GM18951 (cell line): Measurements from ENCODE around the gene NPC1L1.
"Not testable (repeated sequence)": the region's sequence is repeated elsewhere in the genome, so short reads cannot be mapped to it uniquely, and the experiment has no call there.

ENCODE experiments used
- POLR2A ChIP-seq: IDR thresholded peaks from 4 replicates; pipeline ENCODE4 v1.6.1; 2011; ENCODE audit warnings: mild to moderate bottlenecking; ENCODE audit not compliant: insufficient read length, insufficient read depth; ENCODE audit errors: extremely low read depth
- in situ Hi-C: fragments of 300-500 bp; cut with MboI; formaldehyde crosslinking; loops from one replicate; pipeline ENCODE4 v1.12.0; 2022; ENCODE audit warnings: low sequenced_read_pairs, mixed read lengths, inconsistent platforms; ENCODE audit not compliant: unreplicated experiment

NPC1L1 gene

DNA sequence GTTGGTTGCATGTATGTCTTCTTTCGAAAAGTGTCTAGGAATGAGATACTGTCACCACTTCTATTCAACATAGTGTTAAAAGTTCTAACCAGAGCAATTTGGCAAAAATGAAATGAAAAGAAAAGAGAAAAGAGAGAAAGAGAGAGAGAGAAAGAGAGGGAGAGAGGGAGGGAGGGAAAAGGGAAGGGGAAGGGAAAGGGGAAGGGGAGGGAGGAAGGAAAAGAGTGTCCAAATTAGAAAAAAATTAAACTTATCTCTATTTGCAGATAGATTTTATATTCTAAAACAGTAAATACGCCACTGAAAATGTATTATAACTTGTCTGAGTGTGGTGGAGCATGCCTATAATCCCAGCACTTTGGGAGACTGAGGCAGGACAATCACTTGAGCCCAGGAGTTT is 16.4 kb upstream of the NPC1L1 start:
- TF ChIP-seq POLR2A: no peak
- in situ Hi-C loops: no loop called here

DNA sequence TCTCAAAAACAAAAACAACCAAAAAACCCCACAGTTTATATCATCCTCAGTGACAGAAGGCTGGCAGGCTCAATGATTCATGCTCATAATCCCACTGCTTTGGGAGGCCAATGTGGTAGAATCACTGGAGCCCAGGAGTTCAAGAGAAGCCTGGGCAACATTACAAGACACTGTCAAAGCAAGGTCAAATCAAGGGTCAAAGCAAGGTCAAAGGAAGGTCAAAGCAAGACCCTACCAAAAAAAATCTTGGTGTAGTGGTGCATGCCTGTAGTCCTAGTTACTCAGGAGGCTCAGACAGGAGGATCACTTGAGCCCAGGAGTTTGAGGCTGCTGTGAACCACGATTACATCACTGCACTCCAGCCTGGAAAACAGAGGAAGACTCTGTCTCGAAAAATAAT is 14.2 kb upstream of the NPC1L1 start:
- in situ Hi-C loops: no loop called here

DNA sequence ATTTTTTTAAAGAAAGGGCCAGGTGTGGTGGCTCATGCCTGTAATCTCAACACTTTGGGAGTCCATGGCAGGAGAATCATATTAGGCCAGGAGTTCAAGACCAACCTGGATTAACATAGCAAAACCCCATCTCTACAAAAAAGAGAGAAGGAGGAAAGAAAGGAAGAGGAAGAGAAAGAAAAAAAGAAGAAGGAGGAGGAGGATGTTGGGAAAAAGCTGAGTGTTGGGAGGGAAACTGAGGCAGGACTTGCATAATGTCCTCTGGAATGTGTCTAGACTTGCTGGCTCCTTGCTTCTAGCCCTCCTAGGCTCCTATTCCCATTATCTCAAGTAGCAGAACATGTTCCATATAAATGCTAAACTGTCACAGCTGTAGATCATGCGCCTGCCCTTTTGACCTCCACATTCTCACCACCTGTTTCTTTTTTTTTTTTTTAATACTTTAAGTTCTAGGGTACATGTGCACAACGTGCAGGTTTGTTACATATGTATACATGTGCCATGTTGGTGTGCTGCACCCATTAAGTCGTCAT is 11.4 kb upstream of the NPC1L1 start:
- in situ Hi-C loops: not testable (repeated sequence)

More for the DNA sequence above, 14.2 kb upstream of the NPC1L1 start:
- no peak for TF ChIP-seq POLR2A

DNA sequence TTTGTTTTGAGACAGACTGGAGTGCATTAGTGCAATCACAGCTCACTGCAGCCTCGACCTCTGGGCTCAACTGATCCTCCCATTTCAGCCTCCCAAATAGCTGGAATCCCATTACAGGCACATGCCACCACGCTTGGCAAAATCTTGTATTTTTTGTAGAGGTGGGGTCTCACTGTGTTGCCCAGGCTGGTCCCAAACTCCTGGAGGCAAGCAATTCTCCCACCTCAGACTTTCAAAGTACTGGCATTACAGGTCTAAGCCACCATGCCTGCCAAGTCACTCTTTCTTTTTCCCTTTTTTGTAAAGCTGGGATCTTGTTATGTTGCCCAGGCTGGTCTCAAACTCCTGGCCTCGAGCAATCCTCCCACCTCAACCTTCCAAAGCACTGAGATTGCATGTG is 8.3 kb upstream of the NPC1L1 start:
- in situ Hi-C loops: no loop called here
- no peak for TF ChIP-seq POLR2A

DNA sequence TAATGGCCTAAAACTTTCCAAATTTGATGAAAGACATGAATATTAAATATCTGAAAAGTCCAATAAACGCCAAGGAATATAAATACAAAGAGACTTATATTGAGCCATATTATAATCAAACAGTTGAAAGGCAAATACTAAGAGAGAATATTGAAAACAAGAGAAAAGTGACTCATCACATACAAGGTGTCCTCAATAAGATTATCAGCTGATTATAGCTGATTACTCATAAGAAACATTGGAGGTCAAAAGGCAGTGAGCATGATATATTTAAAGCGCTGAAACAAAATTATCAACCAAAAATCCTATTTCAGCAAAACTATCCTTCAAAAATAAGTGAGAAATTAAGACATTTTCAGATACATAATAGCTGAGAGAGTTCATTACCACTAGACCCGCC is 7.8 kb upstream of the NPC1L1 start:
- in situ Hi-C loops: no loop called here
- TF ChIP-seq POLR2A: no peak

DNA sequence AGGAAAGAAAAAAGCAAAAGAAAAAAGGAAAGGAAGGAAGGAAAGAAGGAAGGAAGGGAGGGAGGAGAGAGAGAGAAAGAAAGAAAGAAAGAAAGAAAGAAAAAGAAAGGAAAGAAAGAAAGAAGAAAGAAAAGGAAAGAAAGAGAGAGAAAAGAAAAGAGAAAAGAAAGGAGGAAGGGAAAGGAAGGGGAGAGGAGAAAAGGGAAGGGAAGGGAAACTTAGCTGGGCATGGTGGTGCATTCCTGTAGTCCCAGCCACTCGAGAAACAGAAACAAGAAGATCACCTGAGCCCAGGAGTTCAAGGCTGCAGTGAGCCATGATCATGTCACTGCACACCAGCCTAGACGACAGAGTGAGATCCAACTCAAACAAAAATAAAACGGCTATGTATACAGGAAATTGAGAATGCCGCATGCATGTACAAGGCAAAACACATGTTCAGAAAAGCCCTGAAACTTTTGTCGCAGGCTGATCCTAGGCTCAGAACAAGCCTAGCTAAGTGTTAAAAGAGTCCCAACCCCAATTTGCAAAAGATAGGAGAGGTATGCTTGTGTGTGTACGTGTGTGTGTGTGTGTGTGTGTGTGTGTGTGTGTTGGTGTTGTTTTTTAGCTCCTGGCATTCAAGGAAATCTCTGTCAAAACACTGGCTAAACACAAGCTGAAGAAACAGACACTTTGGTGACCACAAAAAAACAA is 6.6 kb upstream of the NPC1L1 start:
- in situ Hi-C loops: no loop called here
- no peak for TF ChIP-seq POLR2A

DNA sequence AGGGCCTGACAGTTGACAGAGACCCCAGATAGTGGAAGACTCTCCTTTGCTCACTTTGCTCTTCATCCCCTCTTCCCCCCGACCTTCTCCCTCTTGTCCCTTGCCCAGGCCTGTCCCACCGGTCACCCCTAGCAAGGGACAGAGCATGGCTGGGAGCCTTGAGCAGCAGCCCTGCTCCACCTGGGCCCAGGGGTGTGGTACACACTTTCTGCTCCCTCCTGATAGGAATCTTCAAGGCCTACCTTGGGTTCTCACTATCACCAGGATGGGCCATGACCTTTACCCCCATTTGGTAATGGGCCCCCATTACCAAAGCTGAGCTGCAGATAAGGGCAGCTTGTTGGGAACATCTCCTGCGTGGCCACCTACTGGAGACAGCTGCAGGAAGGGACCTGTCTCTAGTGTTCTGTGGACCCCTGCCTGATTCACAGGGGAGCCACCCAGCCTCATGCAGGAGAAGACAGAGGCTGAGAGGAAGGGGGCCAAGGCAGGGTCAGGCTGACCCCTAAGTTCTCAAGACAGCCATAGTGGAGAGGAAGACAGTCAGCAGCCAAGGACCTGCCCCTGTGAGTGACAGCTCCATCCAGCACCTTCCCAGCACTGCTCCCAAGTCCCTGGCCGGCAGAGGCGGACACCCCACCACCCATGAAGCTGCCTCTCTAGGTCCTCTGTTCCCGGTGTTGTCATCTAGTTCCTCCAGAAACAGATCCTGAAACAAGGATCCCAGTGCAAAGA is 913 bp upstream of the NPC1L1 start:
- in situ Hi-C loops: no loop called here

DNA sequence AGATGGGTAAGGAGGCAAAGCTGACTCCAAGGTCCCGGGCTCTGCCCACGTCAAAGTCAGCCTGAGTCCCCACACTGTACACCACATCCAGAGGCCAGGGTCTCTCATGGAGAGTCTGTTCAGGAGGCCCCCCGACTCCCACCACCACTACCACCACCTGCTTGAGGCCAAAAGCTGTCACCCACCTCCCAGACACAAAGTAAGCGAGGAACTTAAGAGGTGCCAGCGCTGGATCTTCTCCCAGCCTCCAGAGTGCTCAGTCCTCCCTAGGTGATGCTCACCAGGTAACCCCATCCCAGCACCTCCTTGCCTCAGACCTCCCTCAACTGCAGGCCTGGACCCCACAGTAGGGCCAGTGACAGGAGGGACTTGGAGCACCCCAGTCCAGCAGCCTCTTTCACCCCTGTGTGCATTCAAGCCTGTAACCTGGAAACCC is 520 bp downstream of the NPC1L1 start:
- TF ChIP-seq POLR2A: no peak
- in situ Hi-C loops: no loop called here

More for the DNA sequence above, 913 bp upstream of the NPC1L1 start:
- TF ChIP-seq POLR2A: no peak

DNA sequence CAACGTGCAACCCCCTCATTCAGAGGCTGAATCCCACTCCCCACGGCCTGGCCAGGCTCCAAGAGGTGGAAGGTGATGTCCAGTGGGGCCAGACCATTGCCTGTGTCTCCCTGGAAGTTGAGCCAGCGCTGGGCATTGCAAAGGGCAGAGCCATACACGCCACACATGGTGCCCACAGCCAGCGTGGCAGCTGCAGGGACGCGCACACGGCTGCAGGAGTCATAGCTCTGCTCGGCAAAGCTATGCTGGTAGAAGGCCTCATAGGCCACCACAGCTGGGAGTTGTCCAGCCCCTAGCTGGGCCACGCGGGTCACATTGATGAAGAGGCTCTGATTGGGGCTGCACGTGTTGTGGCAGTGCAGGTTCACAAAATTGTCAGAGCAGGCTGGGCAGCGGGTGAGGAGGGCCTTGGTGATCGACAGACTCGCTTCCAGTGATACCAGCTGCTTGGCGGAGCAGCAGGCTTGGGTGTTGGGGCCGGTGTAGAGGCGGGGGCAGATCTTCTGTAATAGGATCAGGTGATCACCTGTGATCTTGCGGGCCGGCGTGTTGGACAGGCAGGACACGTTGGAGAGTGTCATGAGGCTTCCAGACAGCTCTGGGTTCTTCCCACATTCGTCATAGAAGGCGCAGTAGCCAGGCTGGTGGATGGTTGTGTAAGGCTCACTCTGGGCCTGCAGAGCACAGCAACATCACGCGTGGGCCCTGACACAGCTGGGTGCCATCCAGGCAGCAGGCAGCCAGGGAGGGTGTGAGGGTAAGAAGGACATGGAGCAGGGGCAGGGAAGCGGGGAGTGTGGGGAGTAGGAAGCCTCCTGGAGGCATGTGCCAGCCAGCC is 1.2 kb downstream of the NPC1L1 start:
- no peak for TF ChIP-seq POLR2A
- in situ Hi-C loops: no loop called here

DNA sequence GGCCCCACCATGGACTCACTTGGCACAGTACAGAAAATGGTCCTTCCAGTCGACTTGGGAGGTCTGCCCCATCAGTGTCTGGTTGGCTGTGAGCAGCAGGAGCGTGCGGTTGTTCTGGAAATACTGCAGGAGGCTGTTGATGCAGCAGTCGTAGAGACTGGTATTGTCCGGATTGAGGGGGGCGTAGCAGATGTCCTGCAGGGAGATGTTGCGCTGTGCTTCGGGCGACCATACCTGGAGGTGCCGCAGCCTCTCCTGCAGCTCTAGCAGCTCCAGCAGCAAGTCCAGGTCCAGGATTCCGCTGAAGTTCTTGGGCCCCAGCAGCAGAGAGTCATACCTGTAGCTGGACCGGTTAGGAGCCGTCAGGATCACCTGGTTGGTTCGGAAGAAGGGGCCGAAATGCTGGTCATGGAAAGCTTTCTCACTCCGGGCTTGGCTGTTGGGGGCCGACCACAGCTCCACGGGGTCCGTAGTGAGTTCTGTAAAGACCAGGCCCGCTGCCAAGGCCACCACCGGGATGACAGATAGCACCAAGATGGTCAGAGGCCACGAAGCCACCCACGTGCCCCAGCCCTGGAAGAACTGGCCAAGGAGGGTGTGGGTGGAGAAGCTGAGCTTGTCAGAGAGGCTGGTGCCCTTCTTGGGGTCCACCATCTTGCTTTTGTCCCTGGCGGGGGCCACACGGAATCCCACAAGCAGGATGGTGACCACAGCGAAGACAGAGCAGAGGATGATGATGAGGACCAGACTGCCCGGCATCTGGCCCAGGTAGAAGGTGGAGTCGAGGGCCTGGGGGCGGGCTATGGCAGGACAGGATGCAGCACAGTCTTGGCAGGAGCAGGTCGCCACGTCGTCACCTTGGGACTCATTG is 2.1 kb downstream of the NPC1L1 start:
- no peak for TF ChIP-seq POLR2A
- in situ Hi-C loops: no loop called here

DNA sequence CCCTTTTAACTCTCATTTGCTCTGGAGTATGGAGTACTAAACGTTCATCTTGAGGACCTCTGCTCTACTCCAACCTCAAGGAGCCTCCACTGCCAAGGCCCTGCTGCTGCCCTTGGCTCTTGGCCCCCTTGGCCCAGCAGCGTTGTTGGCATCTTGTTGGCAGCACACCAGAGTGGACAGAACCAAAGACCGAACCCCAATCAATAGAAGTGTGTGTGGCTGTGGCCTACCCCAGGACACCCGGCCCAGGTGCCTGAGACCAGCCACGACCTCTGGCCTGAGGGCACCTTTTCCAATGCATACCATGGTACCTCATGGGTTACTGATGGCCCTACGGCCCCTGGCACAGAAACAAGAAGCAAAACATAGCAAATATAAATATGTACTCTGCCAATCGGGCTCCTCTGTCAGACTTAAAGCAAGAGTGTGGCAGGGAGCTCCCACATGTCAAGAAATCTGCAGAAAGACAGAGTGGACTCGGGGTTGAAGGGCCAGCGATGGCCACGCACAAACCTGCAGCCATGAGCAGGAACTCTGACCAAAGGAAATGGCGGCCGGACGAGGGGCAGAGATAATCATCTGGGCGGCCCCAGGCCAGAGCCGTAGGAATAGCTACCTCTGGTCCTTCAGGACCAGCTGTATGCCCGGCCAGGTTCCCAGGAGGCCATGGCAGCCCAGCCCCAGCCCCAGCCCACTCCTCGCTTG is 2.9 kb downstream of the NPC1L1 start:
- in situ Hi-C loops: no loop called here

DNA sequence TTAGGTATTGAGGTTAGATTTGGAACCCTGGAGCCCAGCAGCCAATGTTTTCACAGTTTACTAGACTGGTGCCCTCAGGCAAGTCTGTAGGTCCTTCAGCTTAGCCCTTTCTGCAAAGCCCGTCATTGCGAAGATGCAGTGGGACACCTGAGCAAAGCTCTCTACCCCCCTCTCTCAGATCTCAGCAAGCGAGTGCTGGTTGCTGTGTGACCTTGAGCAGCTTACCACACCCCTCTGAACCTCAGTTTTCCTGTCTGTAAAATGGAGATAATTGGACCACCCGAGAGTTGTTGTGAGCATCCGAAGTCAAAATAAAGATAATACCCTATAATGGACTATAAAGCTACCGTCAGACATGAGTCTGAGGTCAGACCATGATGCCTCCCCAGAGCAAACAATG is 3.7 kb downstream of the NPC1L1 start:
- no peak for TF ChIP-seq POLR2A
- in situ Hi-C loops: no loop called here

More for the DNA sequence above, 2.9 kb downstream of the NPC1L1 start:
- TF ChIP-seq POLR2A: no peak
